NOMO-1 treated with dmso at 0.1 percent for 144 hours (cell line): Measurements from ENCODE around the gene TADA1.

ENCODE experiments used
- DNase-seq: peaks from one replicate; lab custom pipeline; 2025; ENCODE audit not compliant: unreplicated experiment; lab: John Stamatoyannopoulos, UW

The TADA1 gene

GRCh38 chr1:166875734-166876539, at the start of gene TADA1:
TADA1 (minus strand) TSS chr1:166876264; CDS start chr1:166876233, 31 bp downstream.
- DNase-seq, result peak; percentile 99

- DNase-seq, result no peak
Measured at GRCh38 chr1:166924823-166925541, 48.9 kb upstream of the TADA1 start.

DNA sequence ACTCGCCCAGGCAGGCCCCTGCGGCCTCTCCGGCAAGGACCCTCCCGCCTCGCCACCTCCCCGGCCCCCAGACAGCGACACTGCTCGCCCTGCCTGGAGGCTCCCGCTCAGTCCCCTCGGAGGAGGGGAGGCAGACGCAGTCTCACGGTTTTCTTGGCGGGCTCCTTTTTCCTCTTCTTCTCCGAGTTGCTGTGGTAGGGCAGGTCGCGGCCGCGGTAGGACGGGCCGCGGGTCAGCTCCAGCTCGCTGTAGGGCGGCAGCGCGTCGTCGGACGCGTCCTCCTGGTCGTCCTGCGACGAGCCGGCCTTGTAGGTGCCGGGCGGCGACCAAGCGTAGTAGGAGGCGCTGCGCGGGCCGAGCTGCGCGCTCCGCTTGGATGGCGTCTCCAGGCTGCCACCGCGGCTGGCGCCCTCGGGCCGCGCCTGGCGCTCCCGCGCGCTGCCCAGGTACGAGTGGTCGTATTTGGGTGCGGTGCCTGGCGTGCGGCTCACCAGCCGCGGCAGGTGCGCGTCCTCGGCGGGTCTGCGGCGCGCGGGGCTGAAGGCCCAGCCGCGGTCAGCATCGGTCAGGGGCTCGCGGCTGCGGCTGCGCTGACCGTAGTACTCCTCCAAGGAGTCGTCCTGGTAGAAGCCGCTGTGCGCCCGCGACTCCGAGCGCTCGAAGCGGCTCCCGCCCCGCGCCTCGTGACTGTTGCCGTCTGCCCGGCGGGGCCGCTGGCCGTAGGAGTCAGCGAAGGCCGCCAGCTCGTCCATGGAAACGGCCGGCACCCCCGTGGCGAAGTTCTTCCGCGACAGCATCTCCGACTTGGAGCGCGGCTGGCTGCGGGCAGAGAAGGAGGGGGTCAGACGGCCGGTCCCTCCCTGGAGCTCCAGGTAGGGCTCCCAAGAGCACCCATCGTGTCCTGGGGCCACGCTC, 44.8 kb upstream of the TADA1 start:
- no peak for DNase-seq

GRCh38 chr1:166918956-166919316, 42.9 kb upstream of the TADA1 start:
- no peak for DNase-seq

DNA sequence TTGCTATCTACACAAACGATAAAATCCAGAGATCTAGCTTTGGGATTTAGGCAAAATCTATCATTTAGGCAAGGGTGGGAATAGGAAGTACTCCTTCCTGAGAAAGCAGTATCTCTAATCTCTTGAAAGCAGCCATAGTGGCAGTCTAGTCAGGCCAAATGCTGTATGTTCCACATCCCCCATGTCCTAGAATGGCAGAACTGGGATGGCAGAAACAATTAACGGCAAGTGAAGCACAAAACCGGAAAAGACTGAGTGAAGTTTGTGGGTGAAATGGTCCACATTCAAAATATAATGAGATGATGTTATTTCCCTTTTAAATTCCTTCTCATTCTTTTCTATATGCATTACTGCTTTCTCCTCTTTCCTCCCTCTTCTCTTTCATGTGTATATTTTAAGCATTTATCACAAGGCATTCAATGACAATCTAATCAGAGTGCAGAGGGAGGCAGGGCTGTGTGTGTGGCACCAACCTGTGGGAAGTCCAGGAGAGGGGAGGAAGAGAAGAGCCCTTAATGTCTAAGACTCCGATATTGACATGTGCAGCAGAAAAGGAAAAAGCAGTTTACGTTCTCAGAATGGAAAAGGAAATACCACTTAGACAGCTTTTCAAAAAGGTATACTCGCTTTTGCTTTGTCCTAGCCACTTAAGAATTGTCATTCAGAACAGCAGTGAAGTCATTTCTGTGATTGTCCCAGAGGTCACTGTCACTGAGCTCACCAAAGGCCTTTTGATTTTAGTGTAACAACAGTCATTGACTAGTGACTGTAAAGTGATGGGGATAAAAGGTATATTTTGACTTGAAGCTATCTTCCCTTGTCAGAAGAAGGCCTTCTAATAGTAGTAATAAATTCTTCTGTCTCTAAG, 42.3 kb upstream of the TADA1 start:
- DNase-seq, result no peak

DNA sequence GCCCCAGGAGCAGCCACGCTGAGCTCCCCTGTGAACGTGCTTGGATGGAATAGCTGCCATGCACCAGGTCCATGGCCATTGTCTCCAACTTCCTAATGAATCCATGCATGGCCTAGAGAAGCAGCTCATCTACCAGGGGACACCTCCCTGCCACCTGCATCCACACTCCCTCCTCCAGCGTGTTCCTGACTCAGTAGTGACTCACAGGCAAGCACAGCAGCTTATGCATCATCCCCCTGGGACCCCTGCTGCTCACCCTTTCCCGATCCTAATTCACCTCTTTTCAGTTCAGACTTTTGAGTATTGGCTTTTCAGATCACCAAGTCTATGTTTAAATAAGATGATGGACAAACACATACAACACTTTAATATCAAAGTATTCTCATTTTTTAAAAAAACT, 39.9 kb upstream of the TADA1 start:
- DNase-seq, result no peak

- DNase-seq, result no peak
Measured at GRCh38 chr1:166915042-166915441, 39.0 kb upstream of the TADA1 start.

- no peak for DNase-seq
Measured at GRCh38 chr1:166914111-166914510, 38.0 kb upstream of the TADA1 start.

DNA sequence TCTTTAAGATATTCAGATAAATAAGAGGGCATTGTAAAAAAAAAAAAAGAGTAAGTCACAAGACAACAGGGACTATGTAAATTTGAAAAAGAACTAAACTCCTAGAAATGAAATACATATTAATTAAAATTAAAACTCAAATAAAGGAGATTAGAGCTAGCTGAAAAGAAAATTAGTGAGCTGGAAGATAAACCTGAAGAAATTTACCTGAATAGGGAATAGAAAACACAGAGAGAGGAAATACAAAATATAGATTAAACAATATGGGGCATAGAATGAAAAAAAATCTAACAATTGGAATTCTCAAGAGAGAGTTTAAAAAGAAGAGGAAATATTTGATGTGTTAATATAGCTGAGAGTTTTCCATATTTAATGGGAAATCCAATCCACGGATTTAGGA, 35.6 kb upstream of the TADA1 start:
- no peak for DNase-seq

DNA sequence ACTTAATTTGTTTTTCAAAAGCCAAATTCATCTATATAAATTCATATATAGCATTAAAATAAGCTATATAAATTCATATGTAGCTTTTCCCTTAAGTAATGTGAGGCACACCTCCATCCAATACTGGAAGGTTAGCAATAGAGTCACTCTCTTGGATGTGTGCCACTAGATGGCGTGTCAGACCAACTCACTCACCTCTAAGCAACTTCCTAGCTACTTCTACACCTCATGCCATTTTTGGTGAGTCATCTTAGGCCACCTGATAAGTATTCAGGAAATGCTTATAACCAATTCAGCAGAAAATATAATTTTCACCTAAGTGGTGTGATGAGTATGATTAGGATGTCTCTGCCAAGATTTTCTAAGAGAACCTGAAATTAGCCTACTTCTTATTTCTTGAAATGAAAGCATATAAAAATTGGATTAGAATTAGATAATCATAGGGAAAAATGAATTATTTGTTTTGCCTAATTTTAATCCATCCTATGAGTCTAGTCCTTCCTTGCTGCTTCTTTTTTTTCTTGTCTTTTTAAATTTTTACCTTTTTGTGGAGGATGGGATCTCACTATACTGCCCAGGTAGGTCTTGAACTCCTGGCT, 34.4 kb upstream of the TADA1 start:
- peak; percentile 64 for DNase-seq

GRCh38 chr1:166908942-166909341, 32.9 kb upstream of the TADA1 start:
- DNase-seq, result no peak

DNA sequence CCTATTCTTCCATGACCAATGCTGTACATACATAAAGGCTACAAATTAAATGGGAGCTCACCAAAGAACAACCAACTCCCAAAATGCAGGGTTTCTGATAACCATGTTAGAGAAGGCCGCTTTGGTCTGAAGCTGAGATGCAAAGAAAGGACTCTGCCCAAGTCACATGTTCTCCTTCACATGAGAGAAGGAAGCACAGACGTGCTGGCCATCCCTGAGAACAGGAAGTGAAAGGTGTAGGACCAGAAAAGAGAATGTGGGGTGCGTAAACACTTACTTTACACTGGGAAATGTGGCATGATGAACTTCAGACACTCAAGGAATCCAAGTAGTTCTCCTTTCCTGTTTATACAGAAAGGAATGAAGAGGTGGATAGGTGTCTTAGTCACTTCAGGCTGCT, 31.7 kb upstream of the TADA1 start:
- DNase-seq, result no peak

- DNase-seq, result no peak
Measured at GRCh38 chr1:166907051-166907450, 31.0 kb upstream of the TADA1 start.

DNA sequence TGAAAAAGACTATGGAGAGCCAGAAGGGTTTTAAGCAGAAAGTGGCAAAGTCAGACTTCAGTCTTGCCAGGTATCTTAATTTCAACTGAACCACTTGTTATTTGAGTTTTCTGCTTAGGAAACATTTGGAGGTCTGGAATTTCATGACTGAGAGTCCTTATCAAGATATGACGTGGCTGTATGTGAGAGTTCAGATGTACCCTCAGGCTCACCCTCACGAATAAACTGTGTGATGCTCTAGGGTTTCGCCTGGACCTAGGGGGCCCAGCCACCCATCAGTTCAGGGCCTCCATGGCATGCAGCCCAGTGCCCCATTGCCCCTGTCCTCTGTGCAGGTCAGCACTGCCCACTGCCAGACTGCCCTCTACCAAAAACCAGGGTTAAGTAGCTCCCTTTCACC, 30.6 kb upstream of the TADA1 start:
- no peak for DNase-seq

- no peak for DNase-seq
Measured at GRCh38 chr1:166905900-166906299, 29.8 kb upstream of the TADA1 start.

DNA sequence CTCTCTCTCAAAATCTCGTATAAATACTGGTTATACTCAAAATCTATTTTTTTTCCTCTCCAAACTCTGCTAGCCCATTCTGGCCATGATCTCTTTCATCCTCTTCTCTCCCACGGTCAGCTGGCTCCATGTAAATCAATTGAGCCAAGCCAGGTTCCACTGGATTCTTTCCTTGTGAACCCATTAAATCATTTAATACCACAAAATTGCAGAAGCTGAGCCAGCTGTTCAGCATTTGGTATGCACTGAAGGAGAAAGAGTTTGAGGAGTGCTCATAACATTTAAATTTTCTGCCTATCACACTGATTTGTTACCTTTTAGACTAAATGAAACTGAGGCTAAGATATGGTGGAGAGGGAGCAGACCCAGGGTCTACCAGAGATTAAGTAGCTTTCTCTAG, 29.1 kb upstream of the TADA1 start:
- no peak for DNase-seq

- no peak for DNase-seq
Measured at GRCh38 chr1:166903232-166903631, 27.2 kb upstream of the TADA1 start.

DNA sequence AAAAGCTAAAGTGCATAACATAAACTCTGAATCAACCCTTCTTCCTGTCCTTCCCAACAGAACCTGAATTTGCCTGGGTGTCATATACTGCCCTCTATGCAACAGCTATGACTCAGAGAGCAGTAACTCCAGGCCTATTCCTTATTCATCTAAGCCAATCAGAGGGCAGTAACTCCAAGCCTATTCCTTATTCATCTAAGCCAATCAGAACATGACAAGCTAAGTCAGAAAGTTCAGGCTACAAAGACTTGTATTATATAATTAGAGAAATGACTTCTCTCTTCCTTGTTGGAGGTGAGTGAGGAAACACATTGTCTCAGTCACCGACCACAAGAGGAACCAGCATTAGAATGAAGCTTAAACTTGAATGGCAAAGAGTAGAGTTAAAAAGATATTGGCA, 26.2 kb upstream of the TADA1 start:
- DNase-seq, result peak; percentile 90

GRCh38 chr1:166900987-166901386, 24.9 kb upstream of the TADA1 start:
- DNase-seq, result no peak

- DNase-seq, result no peak
Measured at GRCh38 chr1:166899769-166900168, 23.7 kb upstream of the TADA1 start.
